ENCODE measurements around the gene CACNA1C.

Gene CACNA1C

GRCh38 chr12:2068653-2069052 is 15.9 kb downstream of the CACNA1C start:
- no peak for DNase-seq (ENCODE audit: low read depth)
- no peak for TF ChIP-seq CTCF (IDR thresholded peaks at IDR 0.05; ENCODE audit: low read depth, low read length, missing control alignments)
- H3K4me3 ChIP-seq (ENCODE audit: low read depth, low read length): no peak overlapping the region
- in situ Hi-C loops (cut with HindIII; ENCODE audit: low sequenced_read_pairs): loop anchor here (5.0 kb wide), 2 partner anchors 99 to 214 kb away; no protein-coding TSS in a partner anchor

- TF ChIP-seq CTCF (IDR thresholded peaks at IDR 0.05; ENCODE audit: low read depth, low read length, missing control alignments): no peak
- no peak for DNase-seq (ENCODE audit: low read depth)
- in situ Hi-C loops (cut with HindIII; ENCODE audit: low sequenced_read_pairs): no loop called here
- no peak overlapping the region for H3K4me3 ChIP-seq (ENCODE audit: low read depth, low read length)
Observed at GRCh38 chr12:2070440-2071045, 17.8 kb downstream of the CACNA1C start.

- DNase-seq (ENCODE audit: low read depth): no peak
- in situ Hi-C loops (cut with HindIII; ENCODE audit: low sequenced_read_pairs): no loop called here
- no peak for TF ChIP-seq CTCF (IDR thresholded peaks at IDR 0.05; ENCODE audit: low read depth, low read length, missing control alignments)
- no peak overlapping the region for H3K4me3 ChIP-seq (ENCODE audit: low read depth, low read length)
Observed at GRCh38 chr12:2074792-2075191, 22.0 kb downstream of the CACNA1C start.

- in situ Hi-C loops (cut with HindIII; ENCODE audit: low sequenced_read_pairs): no loop called here
- no peak overlapping the region for H3K4me3 ChIP-seq (ENCODE audit: low read depth, low read length)
- TF ChIP-seq CTCF (IDR thresholded peaks at IDR 0.05; ENCODE audit: low read depth, low read length, missing control alignments): no peak
- no peak for DNase-seq (ENCODE audit: low read depth)
Observed at GRCh38 chr12:2075508-2076195, 22.9 kb downstream of the CACNA1C start.

- no peak overlapping the region for H3K4me3 ChIP-seq (ENCODE audit: low read depth, low read length)
- no peak for TF ChIP-seq CTCF (IDR thresholded peaks at IDR 0.05; ENCODE audit: low read depth, low read length, missing control alignments)
- no peak for DNase-seq (ENCODE audit: low read depth)
- in situ Hi-C loops (cut with HindIII; ENCODE audit: low sequenced_read_pairs): no loop called here
Observed at GRCh38 chr12:2076196-2076570, 23.4 kb downstream of the CACNA1C start.

GRCh38 chr12:2076728-2077127 is 23.9 kb downstream of the CACNA1C start:
- H3K4me3 ChIP-seq (ENCODE audit: low read depth, low read length): no peak overlapping the region
- in situ Hi-C loops (cut with HindIII; ENCODE audit: low sequenced_read_pairs): no loop called here
- no peak for DNase-seq (ENCODE audit: low read depth)
- TF ChIP-seq CTCF (IDR thresholded peaks at IDR 0.05; ENCODE audit: low read depth, low read length, missing control alignments): no peak
